Measurements from ENCODE around the gene GATAD2A. TPM values are rescaled to one million over a fixed set of nuclear protein-coding genes. Genes with fewer than 3 reads are reported as not detected.

GATAD2A gene
- total and polyA plus RNA-seq, 10 of the 15 experiments (the other 5 are each of a cell fraction or from before 2014, with no cell fraction given), result 2.6 to 173 (median 32.0) TPM

DNA sequence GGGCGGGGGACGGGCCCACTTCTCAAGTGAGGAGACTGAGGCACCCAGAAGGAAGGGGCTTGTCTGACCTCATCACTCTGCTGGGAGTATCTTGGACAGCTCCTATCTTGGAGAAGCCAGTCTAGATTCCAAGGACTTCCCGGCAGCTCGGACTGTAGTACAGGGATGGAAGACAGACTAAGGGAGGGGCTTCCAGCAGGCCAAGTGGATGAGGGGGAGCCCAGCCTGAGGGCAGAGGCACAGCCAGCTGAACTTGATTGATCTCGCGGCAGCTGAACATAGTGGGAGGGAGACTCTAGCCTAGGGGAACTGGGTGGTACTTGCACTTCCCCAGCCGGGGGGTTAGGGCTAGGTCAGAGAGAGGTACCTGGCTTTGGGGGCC, 133.3 kb downstream of the GATAD2A start (continued):
- TF ChIP-seq RELA (IDR thresholded peaks at IDR 0.05; ENCODE audit: borderline replicate concordance, partially characterized antibody), result no peak

DNA sequence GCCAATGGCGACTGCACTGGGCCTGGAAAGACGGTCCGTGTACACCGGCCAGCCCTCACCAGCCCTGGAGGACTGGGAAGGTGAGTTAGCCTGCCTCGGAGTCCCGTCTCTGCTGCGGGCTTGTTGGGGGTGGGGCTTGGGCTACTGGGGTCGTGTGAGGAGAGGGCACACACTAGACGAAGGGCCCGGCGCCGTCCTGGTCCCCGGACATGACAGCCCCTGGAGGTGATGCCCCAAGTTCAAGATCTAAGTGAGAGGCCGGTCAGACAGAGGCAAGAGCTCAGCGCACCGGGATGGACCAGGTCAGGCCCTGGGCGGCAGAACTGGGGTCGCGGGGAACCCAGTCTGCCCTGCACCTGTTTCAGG, 134.2 kb downstream of the GATAD2A start:
- H4K20me1 ChIP-seq (ENCODE audit: control insufficient read depth, insufficient read depth), result no peaks in the 10 kb centered on the region
- 85% methylated on average over 19 of the region's 19 CpGs for WGBS (ENCODE audit: insufficient coverage, insufficient replicate concordance, low lambda C conversion rate, missing lambda C conversion rate)
- H3K27ac ChIP-seq (ENCODE audit: control insufficient read depth, insufficient read depth), result no peak overlapping the region
- H3K79me2 ChIP-seq (ENCODE audit: control insufficient read depth, insufficient read depth, low read length), result no peaks in the 10 kb centered on the region
- no peak overlapping the region for H3K4me2 ChIP-seq (ENCODE audit: control insufficient read depth, insufficient read depth)
- ChIA-PET RAD21 (ENCODE audit: unreplicated experiment) (interaction anchor here (0.9 kb wide), 1 partner anchor 9 kb away, joined by 5 read pairs; no protein-coding TSS in a partner anchor), POLR2A (no interaction called here), SMC1A (ENCODE audit: uncharacterized antibody, unreplicated experiment) (no interaction called here), CTCF (interaction anchor here (0.7 to 1.7 kb wide), 2 partner anchors 14 to 20 kb away, joined by 3 to 5 read pairs; no protein-coding TSS in a partner anchor)
- H3K4me1 ChIP-seq (ENCODE audit: control insufficient read depth, insufficient read depth, low read length), result peaks cover 3% of the 10 kb centered on the region
- ATAC-seq (no peak), FAIRE-seq (no peak), DNase-seq (ENCODE audit: low read depth, low spot score) (no peak)
- H2AFZ ChIP-seq (ENCODE audit: control insufficient read depth, low read depth, low read length), result no peak overlapping the region
- H3K4me3 ChIP-seq, result no peak overlapping the region
- intact Hi-C loops (cut with micrococcal nuclease; ENCODE audit: unreplicated experiment), result no loop called here
- TF ChIP-seq SMARCA5 (IDR thresholded peaks at IDR 0.05), result no peak
- no peak for TF ChIP-seq SMC3 (IDR thresholded peaks at IDR 0.05; ENCODE audit: borderline replicate concordance, low read length)
- no peak for TF ChIP-seq ASH2L (IDR thresholded peaks at IDR 0.05; ENCODE audit: borderline replicate concordance, low read depth)
- TF ChIP-seq ZNF274 (IDR thresholded peaks at IDR 0.05; ENCODE audit: insufficient read depth, insufficient read length), result no peak
- H3K9ac ChIP-seq (ENCODE audit: control insufficient read depth, insufficient read depth, low read length), result no peak overlapping the region
- in situ Hi-C loops (cut with MboI), result loop anchor here (25.0 kb wide), 4 partner anchors 873 to 1498 kb away; partner anchors contain the start of genes ZNF66 and ZNF737
- peaks cover 0 to 3% of the 10 kb centered on the region in 2 experiments; a peak in 1 of 4 replicates for H3K27me3 ChIP-seq (replicated peaks in 1 of 2; ENCODE audit: control insufficient read depth in 2 of 2, insufficient read depth in 2 of 2, low read length in 1 of 2)
- no peaks in the 10 kb centered on the region for H3K36me3 ChIP-seq (ENCODE audit: control insufficient read depth in 2 of 2, insufficient read depth in 2 of 2, low read length in 1 of 2)
- no TSS peak for BruUV-seq (replicated peaks)
- H3K9me3 ChIP-seq (replicated peaks; ENCODE audit: control insufficient read depth, insufficient read depth, low read length), result no peaks in the 10 kb centered on the region; the same call in 2 of the 3 replicates

Measured in GM12878 (cell line).